IMR-90 (cell line): Measurements from ENCODE around the gene GAGE1. TPM values are rescaled to one million over a fixed set of nuclear protein-coding genes. Genes with fewer than 3 reads are reported as not detected.

Source experiments
- ATAC-seq: fragments of 200-7000 bp; cut with Tn5 transposase; 2 replicates; pipeline ENCODE4 v1.9.1; 2020; ENCODE audit warnings: low read depth, mild to moderate bottlenecking, moderate library complexity
- BruUV-seq: library from RNA; stranded (reverse); fragments of 400-500 nt; replicated peaks from 2 replicates; lab custom pipeline; 2021; lab: Mats Ljungman, UMichigan
- CTCF ChIA-PET: fragments of 300-600 bp; formaldehyde crosslinking; extraction: SDS; loops from one replicate; lab custom pipeline; 2021; ENCODE audit warnings: antibody characterized with exemption; lab: Yijun Ruan, JAX
- POLR2A ChIA-PET: fragments of 300-600 bp; sonication (Branson Sonifier 250); formaldehyde crosslinking; loops from one replicate; lab custom pipeline; 2022; ENCODE audit warnings: antibody characterized with exemption; ENCODE audit not compliant: unreplicated experiment; lab: Charles Lee
- DNase-seq: peaks from one replicate; pipeline ENCODE4 v3.0.0; 2013
- H2AFZ ChIP-seq: replicated peaks from 2 replicates; pipeline ENCODE3; 2013; ENCODE audit warnings: low read length, mild to moderate bottlenecking; ENCODE audit not compliant: poor library complexity
- H2AK5ac ChIP-seq: 2 replicates; pipeline ENCODE4 v1.6.1; 2013; ENCODE audit warnings: low read depth, low read length, inconsistent platforms
- H2AK9ac ChIP-seq: replicated peaks from 2 replicates; pipeline ENCODE3; 2013; ENCODE audit warnings: mild to moderate bottlenecking, low read depth, low read length, moderate library complexity; ENCODE audit not compliant: poor library complexity
- H2BK120ac ChIP-seq: 2 replicates; pipeline ENCODE4 v1.6.1; 2013; ENCODE audit warnings: low read depth, low read length, inconsistent platforms
- H2BK15ac ChIP-seq: 3 replicates; pipeline ENCODE4 v1.6.1; 2013; ENCODE audit warnings: low read depth, low read length, inconsistent platforms
- H2BK20ac ChIP-seq: 2 replicates; pipeline ENCODE4 v1.6.1; 2013; ENCODE audit warnings: low read depth, mild to moderate bottlenecking, inconsistent platforms, low read length, moderate library complexity
- H2BK5ac ChIP-seq: 2 replicates; pipeline ENCODE4 v1.6.1; 2013; ENCODE audit warnings: mild to moderate bottlenecking, low read depth, low read length, inconsistent platforms; ENCODE audit not compliant: poor library complexity, severe bottlenecking
- H3K14ac ChIP-seq: replicated peaks from 2 replicates; pipeline ENCODE4 v1.6.1; 2013; ENCODE audit warnings: low read depth, low read length, inconsistent platforms
- H3K18ac ChIP-seq: 2 replicates; pipeline ENCODE4 v1.6.1; 2013; ENCODE audit warnings: low read depth, low read length, control low read depth
- H3K23ac ChIP-seq: 2 replicates; pipeline ENCODE4 v1.6.1; 2013; ENCODE audit warnings: low read depth, low read length, inconsistent platforms
- H3K27ac ChIP-seq: 2 replicates; pipeline ENCODE4 v1.5.1; 2013; ENCODE audit warnings: mild to moderate bottlenecking, control low read depth, low read length; ENCODE audit not compliant: insufficient read depth
- H3K27me3 ChIP-seq: 2 replicates; pipeline ENCODE4 v1.6.1; 2013; ENCODE audit warnings: low read length; ENCODE audit not compliant: control insufficient read depth, insufficient read depth
- H3K36me3 ChIP-seq: 2 replicates; pipeline ENCODE4 v1.6.1; 2013; ENCODE audit warnings: low read length, mixed read lengths; ENCODE audit not compliant: control insufficient read depth, insufficient read depth
- H3K4ac ChIP-seq: 2 replicates; pipeline ENCODE4 v1.6.1; 2013; ENCODE audit warnings: low read depth, low read length, inconsistent platforms
- H3K4me1 ChIP-seq: 2 replicates; pipeline ENCODE4 v1.6.1; 2013; ENCODE audit warnings: low read length, mixed read lengths; ENCODE audit not compliant: control insufficient read depth, insufficient read depth
- H3K4me2 ChIP-seq: 2 replicates; pipeline ENCODE4 v1.6.1; 2013; ENCODE audit warnings: low read depth, mild to moderate bottlenecking, control low read depth, low read length, moderate library complexity
- H3K4me3 ChIP-seq: 2 replicates; pipeline ENCODE4 v1.5.1; 2013; ENCODE audit warnings: low read depth, mild to moderate bottlenecking, control low read depth, low read length, moderate library complexity; ENCODE audit not compliant: insufficient read depth
- H3K56ac ChIP-seq: 2 replicates; pipeline ENCODE4 v1.6.1; 2013; ENCODE audit warnings: low read length, inconsistent platforms; ENCODE audit not compliant: insufficient read depth; ENCODE audit errors: extremely low read depth
- H3K79me1 ChIP-seq, 2 experiments: 2 replicates each; pipeline ENCODE4 v1.6.1; 2013; ENCODE audit warnings: low read length in 2 of 2, inconsistent platforms in 1 of 2, low read depth in 1 of 2
- H3K9ac ChIP-seq: 2 replicates; pipeline ENCODE4 v1.6.1; 2013; ENCODE audit warnings: low read depth, low read length, control low read depth
- H3K9me1 ChIP-seq: 2 replicates; pipeline ENCODE4 v1.6.1; 2013; ENCODE audit warnings: low read length, inconsistent platforms; ENCODE audit not compliant: insufficient read depth
- H3K9me3 ChIP-seq: 2 replicates; pipeline ENCODE4 v1.6.1; 2013; ENCODE audit warnings: low read length; ENCODE audit not compliant: control insufficient read depth, insufficient read depth
- H4K20me1 ChIP-seq: 2 replicates; pipeline ENCODE4 v1.6.1; 2013; ENCODE audit warnings: low read length, inconsistent platforms; ENCODE audit not compliant: insufficient read depth
- H4K5ac ChIP-seq: 2 replicates; pipeline ENCODE4 v1.6.1; 2013; ENCODE audit warnings: mild to moderate bottlenecking, low read depth, low read length, control low read depth
- H4K8ac ChIP-seq, 2 experiments: 2 replicates each; pipeline ENCODE4 v1.6.1; 2013; ENCODE audit warnings: low read depth in 2 of 2, low read length in 2 of 2, control low read depth in 1 of 2, inconsistent platforms in 1 of 2
- H4K91ac ChIP-seq: 2 replicates; pipeline ENCODE4 v1.6.1; 2013; ENCODE audit warnings: low read depth, low read length, inconsistent platforms; ENCODE audit not compliant: insufficient read depth
- CHD1 ChIP-seq: IDR thresholded peaks from 2 replicates; pipeline ENCODE4 v1.6.1; 2012; ENCODE audit warnings: low read depth, low read length, improper control_type of control experiment
- CTCF ChIP-seq: conservative IDR thresholded peaks from 2 replicates; pipeline ENCODE4 v1.5.1; 2012; ENCODE audit warnings: mild to moderate bottlenecking, low read depth, low read length, improper control_type of control experiment
- ELK1 ChIP-seq: fragments of 150-350 bp; IDR thresholded peaks from 2 replicates; pipeline ENCODE4 v1.6.1; 2016; ENCODE audit warnings: low read depth, mild to moderate bottlenecking, low read length, moderate library complexity, borderline replicate concordance
- FOS ChIP-seq: fragments of 150-350 bp; IDR thresholded peaks from 2 replicates; pipeline ENCODE4 v1.6.1; 2016; ENCODE audit warnings: low read depth, low read length
- NFE2L2 ChIP-seq: fragments of 150-350 bp; IDR thresholded peaks from 2 replicates; pipeline ENCODE4 v1.6.1; 2016; ENCODE audit warnings: low read depth, mild to moderate bottlenecking, low read length
- SMC3 ChIP-seq: fragments of 150-350 bp; IDR thresholded peaks from 2 replicates; pipeline ENCODE4 v1.6.1; 2016; ENCODE audit warnings: low read depth, mild to moderate bottlenecking, antibody characterized with exemption, low read length, moderate library complexity
- USF2 ChIP-seq: fragments of 150-350 bp; IDR thresholded peaks from 2 replicates; pipeline ENCODE4 v1.6.1; 2017; ENCODE audit warnings: mild to moderate bottlenecking, antibody characterized with exemption, low read length, low read depth
- WGBS, 2 experiments: methylation state at CpG; one replicate each; pipeline versions ENCODE4 v1.1.5 to v1.1.7; 2013; ENCODE audit warnings: missing lambda C conversion rate in 2 of 2; ENCODE audit not compliant: insufficient read length in 1 of 2; ENCODE audit errors: extremely low coverage in 2 of 2; 5-methylcytosine and 5-hydroxymethylcytosine counted together
- dilution Hi-C: fragments of 300-500 bp; cut with HindIII; formaldehyde crosslinking; loops from one replicate; pipeline ENCODE4 v1.14.3; 2018; ENCODE audit warnings: low sequenced_read_pairs; ENCODE audit not compliant: unreplicated experiment
- in situ Hi-C: fragments of 300-500 bp; cut with MboI; formaldehyde crosslinking; loops from 3 replicates; pipeline ENCODE4 v1.14.3; 2019; ENCODE audit warnings: low sequenced_read_pairs, inconsistent platforms, mixed read lengths
- intact Hi-C: fragments of 100-400 bp; cut with micrococcal nuclease; formaldehyde crosslinking; loops from 2 replicates; pipeline ENCODE4 v1.10.0; 2022
- polyA plus RNA-seq, 3 experiments: library from polyadenylated mRNA; depleted of rRNA; stranded (reverse); fragments of >200 nt; gene quantifications; 2 replicates each; pipeline ENCODE4 v1.2.3, GENCODE V29; 2012; ENCODE audit warnings: low replicate concordance in 1 of 3
- total RNA-seq: library from RNA; depleted of rRNA; stranded (reverse); fragments of >200 nt; gene quantifications from 2 replicates; pipeline ENCODE4 v1.2.3, GENCODE V29; 2012

The GAGE1 gene
- total and polyA plus RNA-seq, 2 of the 4 experiments (the other 2 are of a cell fraction), result not detected

GRCh38 chrX:49656533-49656932, 57.7 kb downstream of the GAGE1 start:
- Histone ChIP-seq H4K20me1 (no peaks in the 10 kb centered on the region), H3K4ac (no peak overlapping the region), H3K56ac (no peak overlapping the region), H2AK9ac (no peak overlapping the region), H2AFZ (no peak overlapping the region), H3K36me3 (no peaks in the 10 kb centered on the region), H2BK20ac (no peak overlapping the region), H2AK5ac (no peak overlapping the region), H3K4me2 (no peak overlapping the region), H3K9me1 (no peaks in the 10 kb centered on the region), H3K4me1 (no peaks in the 10 kb centered on the region), H4K91ac (no peak overlapping the region), H2BK15ac (no peak overlapping the region), H3K79me1 (no peaks in the 10 kb centered on the region), H2BK120ac (no peak overlapping the region), H3K18ac (no peak overlapping the region), H4K8ac (no peak overlapping the region), H2BK5ac (no peak overlapping the region), H3K23ac (no peak overlapping the region), H3K9me3 (no peaks in the 10 kb centered on the region), H3K27me3 (peaks cover 2% of the 10 kb centered on the region), H3K4me3 (no peak overlapping the region), H4K5ac (no peak overlapping the region), H3K14ac (no peak overlapping the region), H3K27ac (no peak overlapping the region), H3K9ac (no peak overlapping the region)
- TF ChIP-seq FOS (no peak), CTCF (no peak), USF2 (no peak), SMC3 (no peak), NFE2L2 (no peak), CHD1 (no peak), ELK1 (no peak)
- no TSS peak for BruUV-seq
- in situ Hi-C loops (no loop called here), intact Hi-C loops (no loop called here), dilution Hi-C loops (no loop called here)
- POLR2A ChIA-PET, result no interaction called here
- CTCF ChIA-PET, result no interaction called here
- DNase-seq, result no peak
- no peak for ATAC-seq
- WGBS, 2 experiments, result no CpG with 5 or more reads among the region's 3 CpGs
